K562 (cell line): Measurements from ENCODE around the gene TNNI2.

Experiments used
- ARID2 ChIP-seq: fragments of 450-650 bp; IDR thresholded peaks from 2 replicates; pipeline ENCODE4 v1.6.1; 2017; ENCODE audit warnings: antibody characterized with exemption, mild to moderate bottlenecking
- BACH1 ChIP-seq: fragments of 200-800 bp; sonication (Bioruptor generic); IDR thresholded peaks from 2 replicates; pipeline ENCODE4 v1.6.1; 2016; ENCODE audit warnings: missing genetic modification characterization, missing compliant biosample characterization

DNA sequence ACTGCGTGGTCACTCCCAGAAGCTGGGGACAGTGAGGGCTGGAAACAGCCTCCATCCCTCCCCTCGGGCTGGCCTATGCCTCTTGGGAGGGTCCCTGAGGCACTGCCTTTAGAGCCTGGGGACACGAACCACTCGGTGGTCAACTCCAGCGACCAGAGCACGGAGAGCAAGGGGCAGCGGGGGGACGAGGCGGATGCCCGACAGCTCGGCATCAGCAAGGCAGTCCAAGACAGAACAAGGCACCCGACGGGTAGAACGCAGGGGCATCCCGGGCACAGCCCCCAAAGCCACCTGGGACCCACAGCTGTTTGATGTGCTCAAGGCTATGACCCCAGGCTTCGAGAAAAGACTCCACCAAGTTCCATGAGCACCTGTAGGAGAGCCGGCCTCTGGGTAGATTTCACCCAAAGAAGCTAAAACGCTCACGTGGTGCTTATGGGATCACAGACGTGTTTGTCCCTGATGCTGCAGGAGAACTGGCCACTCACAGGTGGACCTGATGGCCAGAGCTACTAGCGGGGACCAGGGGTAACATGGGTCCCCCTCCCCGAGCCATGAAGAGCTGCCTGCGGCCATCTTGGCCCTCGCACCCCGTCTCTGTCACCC lies 13.6 kb downstream of the TNNI2 start:
- TF ChIP-seq BACH1 (tag) (no peak), ARID2 (no peak)
